ENCODE results near the gene TNFRSF11A. TPM values are rescaled to one million over a fixed set of nuclear protein-coding genes. Genes with fewer than 3 reads are reported as not detected.

The TNFRSF11A gene
- total and polyA plus RNA-seq, 2 donors (not counting 1 experiment from before 2014, with no cell fraction given), result 0.01 to 1.7 TPM

GRCh38 chr18:62369129-62369644 is 44.1 kb downstream of the TNFRSF11A start:
- TF ChIP-seq EZH2 (IDR thresholded peaks at IDR 0.05; ENCODE audit: borderline replicate concordance, insufficient read depth, low read depth, low read length, poor library complexity, severe bottlenecking) (no peak), CTCF (IDR thresholded peaks at IDR 0.05) (no peak)
- Mint-ChIP-seq H3K27ac (no peak overlapping the region), H3K4me3 (no peak overlapping the region), H3K4me1 (peaks cover 2% of the 10 kb centered on the region), H3K9me3 (ENCODE audit: insufficient read depth) (no peaks in the 10 kb centered on the region), H3K27me3 (peaks cover 3% of the 10 kb centered on the region)
- no peaks in the 10 kb centered on the region for H3K9me3 ChIP-seq (ENCODE audit: control extremely low read depth in 1 of 3, control insufficient read depth in 2 of 3, insufficient read depth in 1 of 3, low read length in 2 of 3)
- ChIA-PET POLR2A (no interaction called here), CTCF (no interaction called here)
- H3K9ac ChIP-seq (ENCODE audit: low read length), result no peak overlapping the region
- no peaks in the 10 kb centered on the region for H3K4me1 ChIP-seq (ENCODE audit: control insufficient read depth in 2 of 2, insufficient read depth in 2 of 2, low read length in 2 of 2)
- no peak overlapping the region for H3K27ac ChIP-seq (ENCODE audit: low read length in 2 of 2)
- H2AFZ ChIP-seq (ENCODE audit: insufficient read depth, low read depth, low read length, poor library complexity, severe bottlenecking), result no peak overlapping the region
- no peak overlapping the region for H3K4me2 ChIP-seq (replicated peaks; ENCODE audit: low read depth, low read length, poor library complexity, severe bottlenecking)
- H3K36me3 ChIP-seq (replicated peaks in 1 of 2; ENCODE audit: control extremely low read depth in 1 of 2, control insufficient read depth in 1 of 2, extremely low read depth in 1 of 2, insufficient read depth in 2 of 2, low read length in 1 of 2), result no peaks in the 10 kb centered on the region
- H3K79me2 ChIP-seq (ENCODE audit: control insufficient read depth, insufficient read depth, low read length), result no peaks in the 10 kb centered on the region
- H3K27me3 ChIP-seq (replicated peaks in 1 of 4; ENCODE audit: control extremely low read depth in 1 of 4, control insufficient read depth in 3 of 4, insufficient read depth in 4 of 4, low read length in 3 of 4), result no peaks in the 10 kb centered on the region
- intact Hi-C loops (cut with micrococcal nuclease), result no loop called here
- no peaks in the 10 kb centered on the region for H4K20me1 ChIP-seq (ENCODE audit: control insufficient read depth, insufficient read depth, low read length, poor library complexity, severe bottlenecking)
- 93% methylated on average over 9 of the region's 9 CpGs for WGBS (ENCODE audit: insufficient coverage)
- DNase-seq (no peak), ATAC-seq (ENCODE audit: low read depth) (no peak)
- no peak overlapping the region for H3K4me3 ChIP-seq (ENCODE audit: control extremely low read depth in 1 of 5, extremely low read depth in 1 of 5, insufficient read depth in 1 of 5, low read depth in 2 of 5, low read length in 4 of 5)

- Histone ChIP-seq H2AFZ (ENCODE audit: insufficient read depth, low read depth, low read length, poor library complexity, severe bottlenecking) (no peak overlapping the region), H3K4me2 (replicated peaks; ENCODE audit: low read depth, low read length, poor library complexity, severe bottlenecking) (no peak overlapping the region), H3K27ac (ENCODE audit: low read length in 2 of 2) (no peak overlapping the region), H3K9ac (ENCODE audit: low read length) (no peak overlapping the region), H3K4me3 (ENCODE audit: control extremely low read depth in 1 of 5, extremely low read depth in 1 of 5, insufficient read depth in 1 of 5, low read depth in 2 of 5, low read length in 4 of 5) (no peak overlapping the region), H3K79me2 (ENCODE audit: control insufficient read depth, insufficient read depth, low read length) (no peaks in the 10 kb centered on the region), H3K9me3 (ENCODE audit: control extremely low read depth in 1 of 3, control insufficient read depth in 2 of 3, insufficient read depth in 1 of 3, low read length in 2 of 3) (no peaks in the 10 kb centered on the region), H3K27me3 (replicated peaks in 1 of 4; ENCODE audit: control extremely low read depth in 1 of 4, control insufficient read depth in 3 of 4, insufficient read depth in 4 of 4, low read length in 3 of 4) (no peaks in the 10 kb centered on the region), H4K20me1 (ENCODE audit: control insufficient read depth, insufficient read depth, low read length, poor library complexity, severe bottlenecking) (no peaks in the 10 kb centered on the region), H3K36me3 (replicated peaks in 1 of 2; ENCODE audit: control extremely low read depth in 1 of 2, control insufficient read depth in 1 of 2, extremely low read depth in 1 of 2, insufficient read depth in 2 of 2, low read length in 1 of 2) (no peaks in the 10 kb centered on the region), H3K4me1 (ENCODE audit: control insufficient read depth in 2 of 2, insufficient read depth in 2 of 2, low read length in 2 of 2) (no peaks in the 10 kb centered on the region)
- Mint-ChIP-seq H3K27me3 (peaks cover 3% of the 10 kb centered on the region), H3K9me3 (ENCODE audit: insufficient read depth) (no peaks in the 10 kb centered on the region), H3K27ac (no peak overlapping the region), H3K4me3 (no peak overlapping the region), H3K4me1 (peaks cover 2% of the 10 kb centered on the region)
- CTCF ChIA-PET, result no interaction called here
- DNase-seq (no peak), ATAC-seq (ENCODE audit: low read depth) (no peak)
- POLR2A ChIA-PET, result no interaction called here
- no peak for TF ChIP-seq EZH2 (IDR thresholded peaks at IDR 0.05; ENCODE audit: borderline replicate concordance, insufficient read depth, low read depth, low read length, poor library complexity, severe bottlenecking)
- TF ChIP-seq CTCF (IDR thresholded peaks at IDR 0.05), result no peak
- intact Hi-C loops (cut with micrococcal nuclease), result no loop called here
- 0% methylated on average over 1 of the region's 4 CpGs for WGBS (ENCODE audit: insufficient coverage)
Observed at GRCh38 chr18:62370366-62370765, 45.3 kb downstream of the TNFRSF11A start.

Data from B cell (primary cell).